Middle frontal gyrus (tissue), 1 donor: Measurements from ENCODE around the gene TNFRSF4.
"Not testable (repeated sequence)": the region's sequence is repeated elsewhere in the genome, so short reads cannot be mapped to it uniquely, and the experiment has no call there.

ENCODE experiments used
- DNase-seq: peaks from one replicate; pipeline ENCODE4 v3.0.0-alpha.2; 2015; ENCODE audit warnings: low spot score; ENCODE audit errors: extremely low spot score

The TNFRSF4 gene

DNA sequence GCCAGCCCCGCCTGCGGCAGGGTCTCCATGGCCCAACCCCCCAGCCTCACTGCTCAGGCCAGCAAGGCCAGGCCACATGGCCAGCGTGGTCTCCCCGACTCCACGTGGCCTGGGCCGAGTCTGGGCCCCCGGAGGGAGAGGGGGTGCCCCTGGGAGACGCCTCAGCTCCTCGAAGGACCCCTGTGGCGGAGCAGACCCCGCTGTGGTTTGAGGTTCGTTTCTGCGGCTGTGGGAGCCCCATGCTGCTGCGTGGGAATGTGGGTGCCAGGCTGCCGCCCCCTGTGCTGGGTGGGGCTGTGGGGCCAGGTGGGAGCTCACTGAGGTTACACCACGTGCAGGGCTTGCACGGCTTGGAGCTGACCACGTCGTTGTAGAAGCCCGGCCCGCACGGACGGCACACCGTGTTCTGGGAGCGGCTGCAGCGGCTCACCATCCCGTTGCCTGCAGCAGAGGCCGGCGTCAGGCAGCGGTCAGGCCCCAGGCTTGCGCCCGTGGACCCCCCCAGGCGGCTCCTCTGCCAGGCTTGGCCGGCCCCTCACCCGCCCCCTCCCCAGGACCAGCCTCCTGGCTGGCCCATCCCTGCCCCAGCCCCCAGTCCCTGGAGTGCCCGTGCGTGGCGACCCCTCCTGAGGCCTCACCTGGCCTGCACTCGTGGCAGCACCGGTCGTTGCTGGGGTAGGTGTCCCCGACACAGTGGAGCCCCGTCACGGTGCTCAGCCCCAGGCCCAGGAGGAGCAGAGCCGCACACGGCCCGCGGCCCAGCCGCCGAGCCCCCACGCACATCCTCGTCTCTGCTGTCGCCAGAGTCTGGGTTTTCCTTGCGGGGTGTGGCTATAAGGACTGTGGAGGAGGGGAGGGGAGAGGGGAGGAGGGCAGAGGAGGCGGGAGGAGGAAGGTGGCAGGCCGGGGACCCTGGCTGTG lies at the start of gene TNFRSF4:
Gene TNFRSF4, minus strand, starts transcription at position 809 of the 921 bp plus-strand sequence. Its CDS starts 26 bp downstream, at position 783.
- DNase-seq = no peak

DNA sequence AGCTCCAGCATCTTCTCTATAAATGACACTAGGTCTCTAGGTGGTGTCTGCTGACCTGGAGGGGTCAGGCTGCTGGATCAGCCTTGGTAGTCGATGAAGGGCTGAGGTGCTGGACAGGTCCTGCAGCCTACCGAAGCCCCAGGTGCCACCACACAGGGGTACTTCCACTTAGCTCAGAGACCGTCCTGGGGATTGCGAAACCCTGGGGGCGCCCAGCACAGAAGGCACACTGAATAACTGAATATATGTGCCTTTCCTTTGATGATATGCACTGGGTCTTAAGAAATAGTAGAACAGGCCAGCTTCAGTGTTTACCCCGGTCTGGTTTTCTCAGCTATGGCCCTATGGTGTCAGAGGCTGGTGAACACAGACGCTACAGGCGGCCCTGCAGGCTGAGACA lies 48.8 kb upstream of the TNFRSF4 start:
- DNase-seq = no peak

DNA sequence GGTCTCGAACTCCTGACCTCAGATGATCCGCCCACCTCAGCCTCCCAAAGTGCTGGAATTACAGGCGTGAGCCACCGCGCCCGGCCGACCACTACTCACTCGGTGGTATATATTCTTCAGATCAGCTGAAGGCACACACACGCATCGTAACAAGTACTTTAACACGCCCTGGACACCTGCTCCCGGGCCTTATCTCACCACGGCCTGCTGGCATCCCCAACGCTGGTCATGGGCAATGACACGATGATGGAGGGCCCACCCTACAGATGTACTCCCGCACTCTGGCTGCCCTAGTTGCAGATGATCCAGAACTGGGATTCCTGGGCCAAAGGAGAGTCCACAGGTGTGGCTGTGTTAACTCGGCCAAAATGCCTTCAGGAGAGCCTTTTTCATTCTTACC lies 48.1 kb upstream of the TNFRSF4 start:
- no peak for DNase-seq

DNA sequence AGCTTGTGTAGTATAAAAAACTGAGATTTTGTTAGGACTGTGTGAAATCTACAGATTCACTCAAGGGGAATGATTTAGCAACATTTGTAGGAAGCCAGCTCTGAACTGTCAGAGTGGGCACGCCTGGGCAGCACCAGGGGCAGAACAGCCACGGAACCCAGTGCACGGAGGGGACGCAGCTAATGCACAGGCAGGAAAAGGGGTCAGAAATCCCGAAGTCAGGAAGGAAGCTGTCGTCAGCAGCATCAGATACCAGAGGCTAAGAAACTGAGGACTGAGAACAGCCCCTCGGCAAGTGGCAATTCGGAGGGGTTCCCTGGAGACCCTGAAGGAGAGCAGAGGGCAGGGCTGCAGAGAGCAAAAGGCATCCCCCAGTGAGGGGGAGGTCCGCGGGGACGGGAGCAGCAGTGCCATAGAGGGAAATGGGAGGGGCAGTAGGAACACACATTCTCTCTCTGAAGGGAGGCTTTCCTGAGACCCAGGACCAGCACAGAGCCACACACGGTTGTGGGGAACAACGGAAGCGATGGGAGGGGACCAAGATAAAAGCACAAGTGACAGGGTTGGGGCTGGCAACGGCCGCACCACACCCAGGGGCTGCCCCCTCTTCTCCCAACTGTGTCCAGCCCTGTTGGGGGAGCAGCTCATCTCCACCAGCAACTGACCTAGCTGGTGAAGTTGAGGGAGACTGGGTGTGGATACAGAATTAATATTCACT lies 47.0 kb upstream of the TNFRSF4 start:
- no peak for DNase-seq

DNA sequence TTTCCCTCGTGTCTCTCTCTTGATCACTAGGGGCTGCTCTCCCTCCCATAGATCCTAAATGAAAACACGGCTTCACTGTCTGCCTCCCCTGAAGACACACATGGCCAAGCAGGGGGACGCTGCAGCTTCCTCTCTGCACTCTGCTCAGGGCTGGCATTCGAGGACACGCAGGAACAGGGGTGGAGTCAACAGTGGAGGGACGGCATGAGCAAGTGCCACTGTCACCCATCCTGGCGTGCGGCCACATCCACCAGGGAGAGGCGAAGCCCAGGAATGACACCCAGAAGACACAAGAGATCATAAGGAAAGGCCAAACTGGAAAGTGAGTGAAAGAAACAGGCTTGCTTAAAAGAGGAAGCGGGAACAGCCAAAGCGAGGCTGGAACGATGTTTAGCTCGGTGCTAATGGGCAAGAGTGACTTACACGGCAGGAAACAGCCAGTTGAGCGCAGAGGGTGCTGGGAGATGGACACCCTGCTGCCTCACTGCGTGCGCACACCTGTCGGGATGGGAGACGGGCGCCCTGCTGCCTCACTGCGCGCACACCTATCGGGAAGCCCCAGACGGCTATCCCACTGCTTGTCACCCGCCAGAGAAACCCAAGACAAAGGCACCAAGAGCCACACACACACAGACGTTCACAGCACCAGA lies 46.1 kb upstream of the TNFRSF4 start:
- no peak for DNase-seq

DNA sequence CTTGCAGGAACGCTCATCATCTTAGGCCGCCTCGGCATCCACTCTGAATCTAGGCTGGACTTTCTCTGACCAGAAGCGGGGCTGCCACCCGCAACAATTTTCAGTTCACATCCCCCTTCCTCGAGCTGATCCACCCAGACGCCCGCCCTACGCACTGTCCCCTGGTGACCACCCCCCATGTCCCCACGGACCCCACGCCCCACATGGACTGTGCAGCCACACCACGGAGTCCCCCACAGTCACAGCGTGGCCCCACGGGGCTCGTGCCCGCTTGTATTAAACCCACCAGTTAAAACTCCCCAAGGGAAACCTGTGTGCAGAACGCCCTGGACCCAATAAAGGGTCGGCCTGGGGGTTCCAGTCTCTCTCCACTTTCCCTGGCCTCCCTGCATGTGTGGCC lies 45.6 kb upstream of the TNFRSF4 start:
- DNase-seq = no peak

DNA sequence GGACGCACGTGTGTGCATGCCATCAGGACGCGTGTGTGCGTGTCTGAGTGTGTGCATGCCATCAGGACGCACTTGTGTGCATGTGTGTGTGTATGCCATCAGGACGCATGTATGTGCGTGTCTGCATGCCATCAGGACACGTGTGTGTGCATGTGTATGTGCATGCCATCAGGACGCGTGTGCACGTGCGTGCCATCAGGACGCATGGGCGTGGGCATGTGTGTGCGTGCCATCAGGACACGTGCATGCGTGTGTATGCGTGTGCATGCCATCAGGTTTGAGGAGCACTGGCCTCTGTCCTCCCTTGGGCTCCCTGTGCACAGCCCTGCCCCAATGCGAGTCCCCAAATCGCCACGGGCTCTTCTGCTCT lies 45.2 kb upstream of the TNFRSF4 start:
- no peak for DNase-seq

DNA sequence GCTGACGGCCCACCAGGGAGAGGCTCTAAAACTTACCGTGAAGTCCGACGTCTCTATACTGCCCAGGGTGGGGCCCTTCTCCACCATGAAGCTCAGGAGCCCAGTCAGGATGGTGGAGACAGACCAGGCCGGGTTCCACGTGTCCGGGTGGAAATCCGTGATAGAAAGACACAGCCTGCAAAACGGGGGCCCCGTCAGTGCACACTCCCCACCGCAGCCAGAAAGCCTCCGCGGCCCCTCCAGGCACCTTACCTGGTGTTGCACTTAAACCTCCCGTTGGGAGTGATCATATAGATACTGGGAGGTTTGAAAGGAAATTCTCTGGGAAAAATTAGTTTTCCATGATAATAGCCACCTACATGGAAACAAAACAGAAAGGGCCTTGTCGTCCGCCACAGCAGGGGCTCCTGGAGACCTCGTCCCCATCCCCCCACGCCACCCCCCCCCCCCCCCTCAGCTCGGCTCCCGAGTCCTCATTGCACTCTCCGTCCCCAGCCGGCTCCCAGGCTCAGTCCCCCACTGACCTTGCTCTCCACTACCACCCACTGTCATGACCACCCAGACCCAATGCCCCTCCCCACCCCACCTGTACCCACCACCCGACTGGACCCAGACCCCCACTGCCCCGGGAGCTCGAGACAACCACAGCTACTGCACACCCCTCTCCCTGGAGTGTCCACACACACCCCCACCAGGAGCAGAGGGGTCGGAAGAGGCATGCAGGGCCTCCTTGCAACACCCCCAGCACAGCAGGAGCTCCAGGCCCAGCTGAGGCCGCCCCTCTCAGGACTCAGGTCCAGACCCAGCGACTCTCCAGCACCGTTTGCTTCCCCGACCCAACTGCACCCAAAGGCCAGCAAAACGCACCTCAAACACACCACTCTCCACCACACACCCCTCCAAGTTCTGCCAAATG lies 43.3 kb upstream of the TNFRSF4 start:
- no peak for DNase-seq

DNA sequence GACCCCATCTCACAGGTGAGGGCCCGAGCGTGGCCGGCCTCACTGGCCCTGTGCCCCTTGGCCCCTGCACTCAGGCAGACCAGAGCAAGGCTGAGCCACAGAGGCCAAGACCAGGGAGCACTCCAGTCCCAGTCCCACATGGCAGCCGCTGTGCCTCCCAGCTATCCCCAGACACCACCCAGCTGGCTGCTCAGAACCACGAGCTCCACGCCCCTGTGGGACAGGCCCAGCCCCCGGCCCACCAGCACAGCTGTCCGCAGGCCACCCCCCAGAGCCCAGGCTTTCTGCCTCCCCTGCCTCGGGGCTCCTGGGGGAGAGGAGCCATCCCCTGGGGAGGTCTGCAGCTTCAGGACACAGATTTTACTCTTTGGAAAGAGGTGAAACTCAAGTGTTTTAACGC lies 41.7 kb upstream of the TNFRSF4 start:
- DNase-seq = no peak

DNA sequence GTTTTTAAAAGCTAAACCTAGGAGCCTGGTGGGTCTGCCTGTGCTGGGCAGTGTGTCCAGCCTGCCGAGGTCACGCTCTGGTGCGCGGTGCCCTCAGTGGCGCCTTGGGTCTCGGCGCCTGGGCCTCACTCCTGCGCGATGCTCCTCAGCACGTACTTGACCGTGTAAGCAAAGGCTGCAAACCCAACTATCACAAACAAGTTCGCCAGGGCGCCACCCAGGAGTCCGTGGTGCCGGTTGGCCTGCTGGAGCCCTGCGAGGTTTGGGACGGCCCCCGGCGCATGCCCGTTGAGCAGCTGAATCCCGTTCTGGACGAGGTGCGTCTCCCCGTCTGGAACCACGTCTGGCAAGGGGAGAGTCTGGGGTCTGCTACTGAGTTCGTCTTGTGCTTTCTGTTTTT lies 41.1 kb upstream of the TNFRSF4 start:
- no peak for DNase-seq

DNA sequence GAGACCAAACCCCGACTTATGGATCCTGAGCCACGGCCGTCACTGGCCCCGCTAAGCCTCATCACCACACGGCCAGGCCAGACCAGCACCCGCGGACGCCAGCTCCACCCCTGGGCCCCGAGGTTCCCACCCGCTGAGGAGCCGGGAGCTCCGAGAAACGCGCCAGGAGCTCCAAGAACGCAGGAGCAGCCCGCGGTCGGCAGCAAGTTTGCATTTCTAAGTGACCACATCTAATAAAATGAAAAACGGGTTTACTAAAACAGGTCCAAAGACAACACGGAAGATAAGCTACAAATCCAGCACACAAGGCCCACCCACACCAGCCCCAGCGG lies 40.7 kb upstream of the TNFRSF4 start:
- no peak for DNase-seq

DNA sequence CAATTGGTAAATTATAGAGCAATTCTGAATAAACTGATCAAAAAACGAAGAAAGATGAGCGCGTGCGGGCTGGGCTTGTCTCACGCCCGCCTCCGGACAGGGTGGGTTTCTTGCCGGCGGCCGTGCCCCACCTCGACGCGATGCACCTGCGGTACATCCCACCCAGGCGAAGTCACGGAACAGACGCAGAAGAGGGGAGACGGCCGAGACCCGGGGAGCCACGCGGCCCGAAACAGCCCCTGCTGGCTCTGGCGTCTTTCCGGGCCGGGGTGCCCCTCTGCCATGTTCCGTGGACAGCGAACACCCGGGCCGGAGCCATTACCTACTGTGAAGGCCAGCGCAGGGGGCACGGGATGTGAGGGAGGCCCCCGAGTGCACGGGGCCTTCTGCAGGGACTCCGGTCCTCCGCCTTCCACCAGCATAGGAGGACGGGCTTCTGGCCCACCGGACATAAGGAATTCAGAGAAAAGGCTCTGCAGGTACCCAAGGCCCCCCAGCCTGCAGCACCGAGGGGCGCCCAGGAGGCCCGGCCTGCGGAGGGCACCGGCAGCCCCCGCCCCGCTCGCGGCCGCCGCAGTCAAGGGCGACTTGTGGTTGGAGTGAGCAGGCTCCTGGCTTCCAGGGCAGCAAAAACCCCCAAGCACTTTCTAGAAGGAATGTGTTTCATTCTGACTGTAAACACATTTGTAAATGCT lies 40.2 kb upstream of the TNFRSF4 start:
- no peak for DNase-seq

DNA sequence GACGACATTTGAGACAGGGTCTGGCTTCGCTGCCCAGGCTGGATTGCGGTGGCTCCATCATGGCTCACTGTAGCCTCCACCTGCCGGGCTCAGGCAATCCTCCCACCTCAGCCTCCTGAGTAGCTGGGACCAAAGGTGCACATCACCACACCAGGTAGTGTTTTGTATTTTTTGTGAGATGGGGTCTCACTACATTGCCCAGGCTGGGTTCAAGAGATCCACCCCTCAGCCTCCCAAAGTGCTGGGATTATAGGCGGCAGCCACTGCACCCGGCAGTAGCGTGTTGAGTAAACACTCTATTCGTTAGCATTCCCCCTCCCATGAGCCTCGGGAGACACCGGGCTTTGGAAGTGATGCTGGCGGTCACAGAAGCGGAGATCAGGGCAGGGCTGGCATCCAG lies 39.4 kb upstream of the TNFRSF4 start:
- DNase-seq = no peak

DNA sequence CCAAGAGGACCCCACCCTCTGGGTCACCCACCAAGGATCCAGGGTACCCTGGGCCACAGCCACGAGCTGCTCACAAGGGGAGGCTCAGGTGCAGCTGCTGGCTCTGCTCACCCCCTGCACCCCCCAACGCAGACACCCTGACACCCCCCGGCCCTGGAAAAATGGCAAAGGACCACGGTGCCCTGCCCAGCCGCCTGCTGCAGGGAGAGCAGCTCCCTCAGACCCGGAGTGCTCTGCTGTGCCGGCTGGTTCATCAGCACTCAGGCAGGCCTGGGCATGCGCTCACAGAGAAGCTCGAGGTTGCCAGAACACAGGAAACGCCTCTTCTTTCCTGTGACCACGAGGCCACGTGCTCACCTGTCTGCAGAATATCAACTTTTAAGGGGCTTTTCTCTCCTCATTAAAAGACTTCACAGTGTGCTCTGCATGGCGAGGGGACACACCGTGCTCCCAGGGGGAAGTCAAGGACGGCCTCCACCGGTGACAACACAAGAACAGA lies 36.9 kb upstream of the TNFRSF4 start:
- no peak for DNase-seq

DNA sequence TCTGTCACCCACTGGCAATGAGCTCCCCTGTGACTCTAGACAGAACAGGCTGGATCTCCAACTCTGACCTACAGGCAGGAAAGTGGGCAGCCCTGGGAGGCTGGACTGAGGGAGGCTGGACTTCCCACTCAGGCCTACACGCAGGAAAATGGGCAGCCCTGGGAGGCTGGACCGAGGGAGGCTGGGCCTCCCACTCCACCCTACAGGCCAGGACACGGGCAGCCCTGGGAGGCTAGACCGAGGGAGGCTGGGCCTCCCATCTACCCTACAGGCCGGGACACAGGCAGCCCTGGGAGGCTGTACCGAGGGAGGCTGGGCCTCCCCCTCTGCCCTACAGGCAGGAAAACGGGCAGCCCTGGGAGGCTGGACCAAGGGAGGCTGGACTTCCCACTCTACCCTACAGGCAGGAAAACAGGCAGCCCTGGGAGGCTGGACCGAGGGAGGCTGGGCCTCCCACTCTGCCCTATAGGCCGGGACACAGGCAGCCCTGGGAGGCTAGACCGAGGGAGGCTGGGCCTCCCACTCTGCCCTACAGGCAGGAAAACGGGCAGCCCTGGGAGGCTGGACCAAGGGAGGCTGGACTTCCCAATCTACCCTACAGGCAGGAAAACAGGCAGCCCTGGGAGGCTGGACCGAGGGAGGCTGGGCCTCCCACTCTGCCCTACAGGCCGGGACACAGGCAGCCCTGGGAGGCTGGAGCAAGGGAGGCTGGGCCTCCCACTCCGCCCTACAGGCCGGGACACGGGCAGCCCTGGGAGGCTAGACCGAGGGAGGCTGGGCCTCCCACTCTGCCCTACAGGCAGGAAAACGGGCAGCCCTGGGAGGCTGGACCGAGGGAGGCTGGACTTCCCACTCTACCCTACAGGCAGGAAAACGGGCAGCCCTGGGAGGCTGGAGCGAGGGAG lies 34.3 kb upstream of the TNFRSF4 start:
- not testable (repeated sequence) for DNase-seq

DNA sequence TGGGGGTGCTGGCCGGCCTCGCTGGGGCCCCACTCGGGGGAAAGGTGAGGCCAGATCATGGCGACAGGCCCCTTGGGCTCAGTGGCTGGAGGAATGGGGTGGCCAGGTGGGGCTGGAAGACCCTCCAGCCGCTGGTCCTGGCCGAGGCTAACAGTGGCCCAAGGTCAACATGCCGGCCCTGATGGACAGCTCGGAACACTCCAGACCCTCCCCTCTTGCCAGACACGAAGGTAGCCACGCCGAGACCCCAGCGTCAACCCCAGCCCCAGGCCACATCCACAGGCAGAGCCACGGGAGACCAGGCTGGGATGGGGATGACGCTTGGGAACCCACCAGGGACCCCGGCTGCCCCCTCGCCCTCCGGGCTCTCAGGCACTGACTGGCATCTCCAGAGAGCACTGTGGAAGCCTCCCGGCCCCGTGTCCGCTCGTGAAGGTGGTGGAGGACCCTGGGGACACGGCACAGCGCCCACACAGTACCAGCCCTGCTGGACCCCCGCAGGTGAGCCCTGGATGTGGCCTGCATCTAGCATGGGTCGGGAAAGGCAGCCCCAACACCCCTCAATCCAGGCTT lies 33.5 kb upstream of the TNFRSF4 start:
- DNase-seq = no peak

DNA sequence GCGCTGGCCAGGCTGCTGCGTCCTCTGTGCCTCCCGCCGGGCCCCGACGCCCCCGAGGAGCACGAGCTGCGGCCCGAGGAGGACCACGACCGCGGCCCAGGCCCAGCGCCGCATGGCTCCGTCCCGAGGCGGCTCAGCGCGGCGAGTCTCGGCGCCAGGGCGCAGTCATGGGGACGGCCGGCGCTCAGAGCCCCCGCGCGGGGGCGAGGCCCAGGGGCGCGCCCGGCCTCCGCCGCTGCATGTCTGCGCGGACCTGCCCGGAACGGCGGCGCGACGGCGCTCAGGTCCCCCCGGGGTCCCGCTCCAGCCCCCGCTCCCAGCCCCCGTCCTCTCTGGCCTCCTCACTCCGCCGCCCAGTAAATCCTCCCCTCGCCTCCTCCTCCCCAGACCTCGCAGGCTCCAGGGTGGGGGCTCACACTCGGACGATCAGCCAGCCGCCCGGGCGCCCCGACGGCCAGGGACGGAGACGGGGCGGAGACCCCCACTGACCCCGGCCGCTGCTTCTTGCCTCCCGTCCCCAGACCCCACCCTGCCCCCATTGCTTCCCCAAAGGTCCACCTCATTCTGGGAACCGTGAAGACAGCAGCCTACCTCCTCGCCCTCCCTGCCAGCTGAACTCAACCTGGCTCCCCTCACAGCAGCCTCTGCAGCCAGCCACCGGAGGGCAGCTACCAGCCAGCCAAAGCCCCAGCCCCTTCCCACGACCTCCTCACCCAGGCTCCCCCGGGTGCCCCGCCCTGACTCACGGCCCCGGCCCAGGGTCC lies 32.8 kb upstream of the TNFRSF4 start, which contains the start of gene C1QTNF12:
Gene C1QTNF12, minus strand, starts transcription at position 146 of the 764 bp plus-strand sequence. Its CDS starts 32 bp downstream, at position 114.
- DNase-seq = no peak
